Endometrial microvascular endothelial cells (primary cell): ENCODE measurements around the gene FBN1. TPM values are rescaled to one million over a fixed set of nuclear protein-coding genes. Genes with fewer than 3 reads are reported as not detected.

Experiments
- in situ Hi-C: cut with HindIII; loops from 2 replicates; pipeline ENCODE4 v1.10.0; 2017; ENCODE audit warnings: low sequenced_read_pairs, low pct_unique_long_range_greater_than_20kb; ENCODE audit errors: inconsistent ontology term
- total RNA-seq: library from RNA; depleted of rRNA; stranded (reverse); fragments of >200 nt; gene quantifications from one replicate; pipeline ENCODE4 v1.2.3, GENCODE V29; 2015; ENCODE audit errors: inconsistent ontology term

Gene FBN1
- total RNA-seq, 1 donor from 2014 or later = 36.3 TPM

DNA sequence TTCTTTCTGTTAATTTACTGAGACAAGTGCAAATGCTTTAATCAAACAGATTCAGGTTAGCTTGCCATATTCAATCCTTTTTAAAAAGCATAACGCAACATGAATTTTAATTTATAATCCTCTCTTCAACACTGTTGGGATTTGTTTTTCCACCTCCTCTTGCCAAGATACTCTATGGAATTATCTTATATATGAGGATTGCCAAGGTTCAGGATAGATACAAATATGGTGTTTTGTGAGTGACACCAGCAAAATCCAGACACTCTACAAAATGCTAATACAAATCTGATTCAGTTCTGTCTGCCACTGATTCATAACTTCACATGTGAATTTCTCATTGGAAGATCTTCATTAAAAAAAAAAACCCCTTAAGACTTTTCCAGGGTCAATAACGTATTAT, 104.8 kb downstream of the FBN1 start:
- in situ Hi-C loops = no loop called here

DNA sequence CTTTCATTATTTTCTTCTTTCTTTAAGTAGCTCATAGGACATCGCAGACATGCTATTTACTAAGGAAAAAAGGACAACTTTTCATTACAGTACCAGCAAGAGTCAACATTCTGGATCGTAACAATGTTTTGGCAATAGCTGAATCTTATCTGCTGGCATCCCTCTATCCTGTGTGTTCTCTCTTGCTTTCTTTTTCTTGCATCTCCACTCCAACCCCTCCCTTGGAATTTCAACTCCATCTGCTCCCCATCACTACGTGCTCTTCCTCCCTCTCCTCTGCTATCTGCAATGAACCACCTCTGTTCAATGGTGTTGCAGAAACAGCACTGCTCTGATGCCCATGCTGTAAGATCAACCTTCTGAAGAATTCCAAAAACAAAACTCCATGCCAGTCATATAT, 106.6 kb downstream of the FBN1 start:
- in situ Hi-C loops = no loop called here

DNA sequence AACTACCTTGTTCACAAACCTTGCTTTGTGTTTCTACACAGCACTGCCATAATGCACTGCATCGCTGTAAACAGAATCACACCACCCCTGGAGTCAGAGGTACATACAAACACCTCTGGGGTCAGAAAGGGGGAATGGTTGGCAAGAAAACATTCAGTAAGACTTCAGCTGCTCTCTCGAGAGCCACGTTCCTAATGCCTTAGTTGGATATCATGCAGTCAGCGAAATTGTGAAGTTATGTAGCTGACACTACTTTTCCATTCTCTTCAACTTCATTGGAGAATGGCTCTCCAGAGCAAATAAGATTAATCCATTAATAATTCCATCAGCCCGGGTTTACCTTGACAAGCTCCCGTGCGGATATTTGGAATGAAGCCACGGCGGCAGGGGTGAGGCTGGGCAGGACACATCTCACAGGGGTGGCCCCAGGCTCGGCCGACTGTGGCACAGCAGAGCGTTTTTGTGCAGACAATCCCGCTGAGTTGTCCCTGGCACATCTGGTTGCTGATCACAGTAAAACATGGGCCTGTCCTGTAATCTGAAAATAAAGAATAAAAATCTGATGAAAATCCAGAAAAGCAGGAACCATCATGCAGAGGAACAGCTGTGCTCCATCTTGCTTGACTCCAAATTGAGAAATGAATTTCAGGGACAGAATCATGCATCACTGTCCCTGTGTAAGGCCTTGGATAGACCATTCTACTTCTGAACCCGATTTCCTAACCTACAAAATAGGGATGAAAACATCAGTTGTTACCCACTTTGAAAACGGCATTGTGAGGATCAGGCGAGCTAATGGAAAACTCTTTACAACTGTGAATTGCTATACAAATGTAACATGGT, 108.0 kb downstream of the FBN1 start:
- in situ Hi-C loops = no loop called here

DNA sequence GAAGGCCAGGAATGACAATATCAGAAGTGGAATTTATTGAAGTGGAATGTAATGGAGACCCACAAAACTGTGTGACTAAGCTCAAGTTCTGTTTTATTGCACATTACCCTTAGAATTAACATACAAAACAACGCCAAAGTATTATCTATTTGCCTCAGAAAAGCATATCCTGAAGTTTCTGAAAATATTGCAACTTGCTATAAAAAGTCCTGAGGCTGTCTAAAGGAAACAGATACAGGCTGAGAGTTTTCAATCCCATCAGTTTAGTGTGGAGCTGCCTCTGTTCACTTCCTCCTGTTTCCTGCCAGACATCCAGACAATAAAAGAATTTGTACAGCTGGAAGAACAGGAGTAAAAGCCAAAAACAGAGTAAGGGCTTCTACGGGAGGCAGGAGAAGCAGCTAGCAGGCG, 108.8 kb downstream of the FBN1 start:
- in situ Hi-C loops = no loop called here

DNA sequence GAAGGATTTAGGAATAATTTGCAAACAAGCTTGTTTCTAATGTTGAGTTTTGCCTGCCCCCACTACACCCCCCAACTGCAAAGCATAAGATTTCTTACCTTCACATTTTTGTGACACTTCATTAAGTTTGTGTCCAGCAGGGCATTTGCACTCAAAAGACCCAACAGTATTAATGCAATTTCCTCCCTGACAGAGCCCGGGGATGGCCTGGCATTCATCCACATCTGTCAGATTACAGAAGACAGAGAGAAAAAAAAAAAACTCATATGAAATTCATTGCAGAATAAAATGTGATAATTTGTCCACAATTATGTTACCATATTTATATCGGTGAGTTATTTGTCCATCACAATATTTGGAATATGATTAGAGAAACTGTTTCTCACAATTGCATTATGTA, 111.5 kb downstream of the FBN1 start:
- in situ Hi-C loops = no loop called here

DNA sequence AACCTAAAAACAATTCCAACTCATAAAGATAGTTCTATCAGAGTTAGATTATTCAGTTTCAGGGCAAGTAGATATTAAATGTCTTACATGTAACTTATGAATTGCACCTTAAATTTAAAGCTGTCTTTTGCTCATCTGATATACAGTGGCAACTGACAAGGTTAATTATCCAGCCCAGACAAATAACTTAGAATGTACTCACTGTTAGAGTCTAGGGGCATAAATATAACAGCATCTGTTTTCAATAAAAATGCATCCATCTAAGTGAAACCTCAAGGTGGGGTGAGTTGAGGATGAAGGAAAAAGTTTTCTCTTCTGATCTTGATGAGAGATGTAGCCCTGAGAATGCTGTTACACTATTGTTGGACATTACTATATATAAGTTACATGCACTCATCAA, 112.6 kb downstream of the FBN1 start:
- in situ Hi-C loops = no loop called here

DNA sequence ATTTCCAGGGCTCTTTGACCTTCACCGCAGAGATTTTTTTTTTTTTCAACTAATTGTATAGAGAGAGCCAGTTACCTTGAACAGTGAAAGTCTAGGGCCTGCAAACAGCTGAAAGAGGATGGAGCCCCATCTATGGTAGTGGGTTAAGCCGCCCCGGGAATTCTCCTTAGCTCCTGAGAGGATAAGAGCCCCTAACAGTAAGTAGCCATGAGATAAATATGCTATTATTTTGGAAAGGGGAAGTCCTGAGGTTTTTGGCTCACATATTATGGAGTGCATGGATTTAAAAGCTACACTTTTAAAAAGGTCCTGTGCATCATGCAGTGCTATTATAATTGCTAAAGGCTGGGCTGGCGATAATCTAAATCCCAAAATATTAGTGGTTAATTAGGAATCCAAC, 115.0 kb downstream of the FBN1 start:
- in situ Hi-C loops = no loop called here

DNA sequence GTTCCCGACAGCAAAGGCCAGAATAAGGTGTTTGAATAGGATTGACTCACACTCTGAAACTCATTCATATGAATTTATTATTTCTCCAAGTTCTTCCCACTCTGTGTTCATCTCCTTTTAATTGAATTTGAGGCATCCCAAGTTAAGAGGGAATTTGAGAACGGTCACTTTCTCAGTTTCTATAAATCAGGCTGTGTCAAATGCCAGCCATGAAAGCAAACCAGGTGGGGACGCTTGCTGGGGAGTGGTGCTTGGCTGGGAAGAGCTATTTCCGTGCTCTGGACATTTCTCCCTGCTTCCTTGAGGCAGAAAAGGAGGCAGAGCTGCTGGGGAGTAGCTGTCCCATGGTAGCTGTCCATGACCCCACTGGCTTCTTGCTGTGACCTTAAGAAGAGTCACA, 116.6 kb downstream of the FBN1 start:
- in situ Hi-C loops = no loop called here

DNA sequence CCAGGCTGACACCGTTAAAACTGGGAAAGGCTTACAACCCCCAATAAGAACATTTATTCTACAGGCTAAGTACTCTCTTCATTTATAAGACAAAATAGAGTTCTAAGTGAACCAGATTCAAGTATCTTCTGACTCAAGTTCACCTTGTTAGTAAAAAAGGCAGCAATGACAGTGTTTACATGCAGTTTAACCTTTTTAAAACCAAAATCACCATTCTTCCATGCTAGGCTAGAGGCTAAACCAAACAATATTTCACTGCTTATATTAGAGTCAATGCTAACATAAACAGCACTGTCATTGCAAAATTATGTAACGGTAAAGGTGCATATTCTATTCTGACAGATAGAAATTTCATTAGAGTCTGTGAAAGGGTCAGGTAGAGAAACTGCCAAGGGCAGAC, 118.0 kb downstream of the FBN1 start:
- in situ Hi-C loops = no loop called here

DNA sequence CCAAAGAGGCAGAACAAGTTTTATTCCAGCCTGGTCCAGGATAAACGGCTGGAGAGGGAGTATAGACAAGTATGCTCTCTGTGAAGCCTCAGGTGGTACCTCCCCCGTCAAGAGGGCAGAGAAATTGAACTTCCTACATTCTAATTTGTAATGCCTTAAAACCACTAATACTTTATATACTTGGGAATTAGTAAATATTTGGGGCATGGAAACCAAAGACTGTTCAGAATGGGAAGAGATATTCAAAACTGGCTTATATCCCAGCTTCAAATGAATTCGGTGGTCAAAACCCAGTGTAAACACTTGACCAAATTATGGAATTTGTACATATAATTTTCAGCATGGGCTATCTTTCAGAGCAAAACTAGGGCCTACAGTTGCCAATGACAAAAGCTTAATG, 122.6 kb downstream of the FBN1 start:
- in situ Hi-C loops = no loop called here

DNA sequence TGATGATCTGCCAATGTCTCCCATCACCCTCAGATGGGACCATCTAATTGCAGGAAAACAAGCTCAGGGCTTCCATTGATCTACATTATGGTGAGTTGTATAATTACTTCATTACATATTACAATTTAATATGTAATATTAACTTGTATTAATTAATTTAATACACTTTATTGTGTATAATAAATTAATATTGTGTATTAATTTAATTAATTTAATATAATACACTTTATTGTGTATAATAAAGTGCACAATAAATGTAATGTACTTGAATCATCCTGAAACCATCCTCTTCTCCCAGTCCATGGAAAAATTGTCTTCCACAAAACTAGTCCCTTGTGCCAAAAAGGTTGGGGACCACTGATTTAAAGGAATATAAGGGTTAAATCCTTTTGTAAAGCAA, 123.4 kb downstream of the FBN1 start:
- in situ Hi-C loops = no loop called here

DNA sequence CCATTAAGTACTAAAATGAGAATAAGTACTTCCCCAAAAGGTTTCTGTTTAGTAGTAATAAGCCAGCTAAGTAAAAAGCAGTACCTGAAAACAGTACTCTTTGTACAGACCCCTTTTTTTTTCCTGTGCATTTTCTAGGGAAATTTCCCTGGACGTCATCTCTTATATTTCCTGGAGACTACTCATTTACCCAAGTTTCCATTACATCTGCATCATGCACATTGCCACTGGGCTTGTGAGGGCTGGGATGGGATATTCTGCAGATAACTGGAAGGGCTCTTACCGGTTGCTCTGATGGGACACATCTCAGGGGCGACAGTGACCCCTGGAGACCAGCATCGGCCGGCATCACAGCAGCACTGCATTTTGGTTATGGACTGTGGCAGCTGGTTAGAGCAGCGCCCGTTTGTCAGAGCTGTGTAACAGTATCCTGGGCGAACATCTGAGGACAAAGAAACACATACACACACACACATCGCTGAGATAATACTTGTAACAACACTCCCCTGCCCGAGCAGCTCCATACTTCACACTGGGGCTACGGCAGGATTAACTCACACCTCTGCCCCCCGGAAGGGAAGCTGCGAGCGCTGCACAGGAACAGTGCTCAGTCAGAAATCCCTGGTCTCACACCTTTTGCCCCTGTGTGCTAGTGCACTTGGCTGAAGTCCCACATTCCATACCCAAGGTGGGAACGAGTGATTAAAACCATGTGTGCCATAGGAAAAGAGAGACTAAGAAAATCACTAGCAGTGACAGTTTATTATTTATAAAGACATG, 124.9 kb downstream of the FBN1 start:
- in situ Hi-C loops = no loop called here

DNA sequence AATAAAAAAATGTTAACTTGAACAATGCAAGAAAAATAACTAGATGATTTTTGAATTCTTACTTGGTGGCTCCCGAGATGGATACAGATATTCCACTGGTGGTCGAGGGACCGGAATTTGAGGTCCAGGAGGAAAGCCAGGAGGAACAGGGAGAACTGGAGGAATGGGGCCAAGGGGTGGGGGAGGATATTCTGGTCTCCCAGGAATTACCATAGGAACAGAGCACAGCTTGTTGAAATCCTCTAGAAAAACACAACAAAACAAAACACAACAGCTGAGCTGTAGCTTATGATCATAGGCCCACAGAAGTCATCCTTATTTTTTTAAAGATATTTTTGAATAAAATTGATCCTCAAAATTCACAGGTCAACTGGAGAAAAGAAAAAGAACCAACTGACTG, 129.4 kb downstream of the FBN1 start:
- in situ Hi-C loops = no loop called here

DNA sequence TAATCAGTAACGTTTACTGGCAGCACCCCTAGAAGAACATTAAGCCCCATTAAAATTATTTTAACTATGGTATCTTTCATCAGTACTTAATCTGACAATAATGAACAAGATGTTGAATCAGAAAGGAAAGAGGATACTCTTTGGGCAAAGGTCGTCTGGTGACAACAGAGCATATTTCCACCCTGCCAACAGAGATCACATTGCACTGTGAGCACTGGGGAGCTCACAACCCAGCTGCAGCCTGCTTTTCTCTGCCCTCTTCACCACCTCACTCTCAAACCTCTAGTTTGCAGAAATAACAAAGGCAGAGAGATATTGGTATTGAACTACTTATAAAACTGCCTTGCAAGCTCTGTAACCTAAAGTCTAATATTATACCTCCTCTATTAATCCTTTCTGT, 130.0 kb downstream of the FBN1 start:
- in situ Hi-C loops = no loop called here

DNA sequence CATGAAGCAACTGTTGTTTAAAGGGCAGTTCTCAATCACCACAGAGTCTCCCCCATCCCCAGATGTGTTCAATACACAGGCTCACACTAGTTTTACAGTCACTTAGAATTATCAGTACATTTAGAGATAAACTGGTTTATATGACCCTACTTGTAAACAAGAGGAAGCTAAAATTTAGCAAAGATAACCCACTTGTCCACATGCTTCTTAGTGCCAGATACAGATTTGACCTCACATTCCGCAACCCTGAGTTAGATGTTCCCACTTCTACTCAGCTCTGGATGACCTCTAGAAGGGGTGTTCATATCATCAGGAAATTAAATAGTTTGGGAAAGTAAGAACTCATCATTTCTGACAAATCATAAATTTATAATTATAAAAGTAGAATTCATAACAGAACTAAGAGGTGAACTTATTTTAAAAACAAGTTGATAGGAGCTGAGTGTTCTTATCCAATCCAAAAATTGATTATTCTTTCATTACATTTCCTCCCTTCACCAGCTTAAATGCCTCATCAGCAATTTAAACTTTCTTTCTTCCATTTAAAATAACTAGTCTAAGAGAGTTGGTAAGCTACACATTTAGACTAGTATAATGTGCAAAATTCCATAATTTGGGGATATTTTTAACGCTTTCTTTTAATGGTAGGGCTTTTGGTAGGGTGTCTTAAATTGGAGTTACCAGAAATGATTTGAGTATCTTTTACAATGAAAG, 131.2 kb downstream of the FBN1 start:
- in situ Hi-C loops = no loop called here

DNA sequence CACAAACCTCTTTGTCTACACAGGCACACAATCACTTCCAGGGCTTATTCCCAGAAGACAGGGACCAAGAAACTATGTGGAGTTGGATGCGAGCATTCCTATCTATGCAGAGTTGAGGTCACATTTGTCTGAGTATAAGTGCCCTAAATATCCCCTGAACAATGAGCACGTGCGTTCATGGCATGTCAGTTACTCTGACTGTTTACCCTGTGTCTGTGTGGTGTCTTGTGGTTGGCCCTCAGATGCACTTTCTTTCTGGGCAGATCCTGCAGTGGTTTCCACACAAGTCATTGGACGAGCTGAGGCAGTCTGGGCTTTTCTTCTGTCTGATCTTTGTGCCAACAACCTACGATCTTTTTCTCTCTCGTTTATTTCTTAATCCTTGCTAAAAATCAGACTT, 134.5 kb downstream of the FBN1 start:
- in situ Hi-C loops = no loop called here

DNA sequence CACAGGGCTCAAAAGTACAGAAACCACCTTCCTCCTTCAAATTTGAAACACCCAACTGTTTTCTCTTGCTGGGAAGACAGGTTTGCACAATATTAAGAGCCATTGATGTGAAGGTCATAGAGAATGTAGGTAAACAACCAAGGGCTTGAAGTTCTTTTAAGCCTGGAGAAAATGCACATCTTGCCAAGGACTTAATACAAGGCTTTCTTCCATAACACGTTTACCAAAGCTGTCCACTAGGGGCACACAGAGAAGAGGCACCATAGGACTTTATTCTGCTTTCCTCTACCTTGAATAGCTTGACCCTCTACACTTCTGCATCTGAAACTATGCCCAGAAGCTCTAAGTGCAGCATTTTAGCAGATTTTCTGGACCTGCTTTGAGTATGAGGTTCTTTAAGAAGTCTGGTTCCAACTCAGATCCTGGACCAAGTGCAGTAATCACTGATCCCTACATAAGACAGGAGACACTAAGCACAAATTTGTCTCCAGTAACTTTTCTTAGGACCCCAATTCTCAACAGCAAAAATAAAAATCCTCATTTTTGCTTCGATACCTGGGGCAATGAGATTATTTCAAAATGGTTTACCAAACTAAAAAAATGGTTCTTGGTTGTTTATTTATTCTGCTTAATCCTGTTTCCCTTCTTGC, 138.0 kb downstream of the FBN1 start:
- in situ Hi-C loops = no loop called here

DNA sequence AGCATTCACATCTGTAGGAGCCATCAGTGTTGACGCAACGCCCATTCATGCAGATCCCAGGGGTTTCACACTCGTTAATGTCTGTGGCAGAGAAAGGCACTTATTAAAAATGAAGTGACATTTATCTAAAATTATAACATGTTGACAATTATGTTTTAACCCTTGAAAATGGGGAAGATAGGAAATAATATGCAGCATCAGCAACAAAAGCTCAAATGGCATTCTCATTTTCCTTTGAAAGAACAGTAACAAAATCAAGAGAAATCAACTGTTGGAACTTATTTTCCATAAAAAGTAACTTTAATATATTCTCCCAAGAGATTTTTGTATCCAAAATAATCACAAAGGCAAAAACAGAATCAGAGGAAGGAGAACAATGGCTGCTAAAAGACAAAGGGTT, 140.4 kb downstream of the FBN1 start:
- in situ Hi-C loops = no loop called here

DNA sequence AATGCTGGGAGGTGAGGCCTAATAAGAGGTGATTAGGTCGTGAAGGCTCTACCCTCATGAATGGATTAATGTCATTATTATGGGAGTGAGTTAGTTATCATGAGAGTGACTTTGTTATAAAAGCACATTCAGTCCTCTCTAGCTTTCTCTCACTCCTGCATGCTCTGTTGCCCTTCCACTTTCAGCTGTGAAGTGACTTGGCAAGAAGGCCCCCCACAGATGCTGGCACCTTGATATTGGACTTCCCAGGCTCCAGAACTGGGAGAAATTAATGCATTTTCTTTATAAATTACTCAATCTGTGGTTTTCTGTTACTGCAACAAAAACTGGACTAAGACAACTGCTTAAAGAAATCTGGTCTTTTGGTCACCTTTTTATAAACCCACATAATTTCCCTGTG, 144.3 kb downstream of the FBN1 start:
- in situ Hi-C loops = no loop called here
